ENCODE results near the gene PRKCH.

- TF ChIP-seq POLR2A (IDR thresholded peaks at IDR 0.05) (no peak), CTCF (IDR thresholded peaks at IDR 0.05) (no peak)
These were observed 122.1 kb downstream of the PRKCH start for GRCh38 chr14:61443481-61443880.
